H1 (cell line): Measurements from ENCODE around the gene DPM2. TPM values are rescaled to one million over a fixed set of nuclear protein-coding genes. Genes with fewer than 3 reads are reported as not detected.

ENCODE experiments used
- CTCF ChIA-PET: fragments of 300-600 bp; sonication (Branson Sonifier 250); formaldehyde crosslinking; loops from one replicate; lab custom pipeline; 2021; ENCODE audit not compliant: partially characterized antibody; lab: Charles Lee
- POLR2A ChIA-PET: fragments of 300-600 bp; sonication (Branson Sonifier 250); formaldehyde crosslinking; loops from one replicate; lab custom pipeline; 2021; ENCODE audit warnings: inconsistent platforms; ENCODE audit not compliant: partially characterized antibody; lab: Charles Lee
- DNase-seq, 2 experiments: peaks; one replicate each; pipeline versions ENCODE4 v3.0.0 to v3.0.0-alpha.2; 2010 to 2022; ENCODE audit warnings: low spot score in 2 of 2, low read depth in 1 of 2, mixed read lengths in 1 of 2
- FAIRE-seq: peaks from 2 replicates; lab custom pipeline; 2011; peaks lifted over from hg19 to GRCh38; lab: Jason Lieb, UNC
- H2AFZ ChIP-seq: 2 replicates; pipeline ENCODE4 v1.8.1; 2012; ENCODE audit warnings: low read length, inconsistent platforms
- H2AK5ac ChIP-seq: 2 replicates; pipeline ENCODE4 v1.6.1; 2013; ENCODE audit warnings: low read depth, low read length
- H2BK120ac ChIP-seq: replicated peaks from 2 replicates; pipeline ENCODE3; 2013; ENCODE audit warnings: low read depth, low read length, inconsistent platforms
- H2BK12ac ChIP-seq: 2 replicates; pipeline ENCODE4 v1.6.1; 2013; ENCODE audit warnings: low read depth, low read length
- H2BK15ac ChIP-seq: 2 replicates; pipeline ENCODE4 v1.6.1; 2013; ENCODE audit warnings: low read length
- H2BK20ac ChIP-seq: 2 replicates; pipeline ENCODE4 v1.6.1; 2013; ENCODE audit warnings: low read length
- H2BK5ac ChIP-seq: 2 replicates; pipeline ENCODE4 v1.6.1; 2013; ENCODE audit warnings: low read depth, low read length
- H3K14ac ChIP-seq: 2 replicates; pipeline ENCODE4 v1.6.1; 2013; ENCODE audit warnings: inconsistent platforms; ENCODE audit not compliant: insufficient read length
- H3K18ac ChIP-seq: 2 replicates; pipeline ENCODE4 v1.6.1; 2013; ENCODE audit warnings: low read length; ENCODE audit errors: extremely low read depth
- H3K23ac ChIP-seq: 2 replicates; pipeline ENCODE4 v1.6.1; 2013; ENCODE audit warnings: inconsistent platforms; ENCODE audit not compliant: insufficient read length
- H3K23me2 ChIP-seq: 2 replicates; pipeline ENCODE4 v1.6.1; 2013; ENCODE audit warnings: low read depth, low read length
- H3K27ac ChIP-seq: 2 replicates; pipeline ENCODE4 v1.6.1; 2011; ENCODE audit warnings: low read depth, low read length, inconsistent platforms
- H3K27me3 ChIP-seq, 4 experiments: replicated peaks in 1 of 4; 1 replicate in 1 of 4; 2 replicates in 3 of 4; pipeline versions ENCODE4 v1.6.1 to v1.8.1; 2011 to 2013; ENCODE audit warnings: low read length in 3 of 4, mild to moderate bottlenecking in 3 of 4, inconsistent platforms in 2 of 4, mixed read lengths in 2 of 4, moderate library complexity in 1 of 4; ENCODE audit not compliant: control insufficient read depth in 3 of 4, insufficient read depth in 3 of 4; ENCODE audit errors: extremely low read depth in 1 of 4
- H3K36me3 ChIP-seq, 4 experiments: 2 replicates each; pipeline versions ENCODE4 v1.6.1 to v1.8.1; 2011 to 2013; ENCODE audit warnings: mild to moderate bottlenecking in 4 of 4, low read length in 3 of 4, moderate library complexity in 2 of 4, control low read depth in 1 of 4, inconsistent platforms in 1 of 4; ENCODE audit not compliant: insufficient read depth in 4 of 4, control insufficient read depth in 2 of 4
- H3K4ac ChIP-seq: replicated peaks from 2 replicates; pipeline ENCODE3; 2013; ENCODE audit warnings: low read length, low read depth, mixed read lengths, inconsistent platforms; ENCODE audit not compliant: insufficient read length
- H3K4me1 ChIP-seq, 4 experiments: replicated peaks in 1 of 4; 1 replicate in 1 of 4; 2 replicates in 3 of 4; pipeline versions ENCODE4 v1.6.1 to v1.8.1; 2011 to 2013; ENCODE audit warnings: low read length in 3 of 4, inconsistent platforms in 2 of 4, mixed read lengths in 1 of 4; ENCODE audit not compliant: insufficient read depth in 4 of 4, control insufficient read depth in 3 of 4
- H3K4me2 ChIP-seq, 2 experiments: 2 replicates each; pipeline versions ENCODE4 v1.6.1 to v1.8.1; 2011 to 2013; ENCODE audit warnings: low read depth in 2 of 2, low read length in 2 of 2, control low read depth in 1 of 2, inconsistent platforms in 1 of 2, mild to moderate bottlenecking in 1 of 2; ENCODE audit not compliant: insufficient read depth in 1 of 2
- H3K4me3 ChIP-seq, 4 experiments: fragments of 200-600, 300-600 bp in 1 of 4; sonication (generic), shearing (Covaris generic), sonication (Bioruptor Twin) in 1 of 4; 2 replicates each; pipeline versions ENCODE4 v1.5.1 to v1.8.1; 2011 to 2016; ENCODE audit warnings: low read length in 4 of 4, low read depth in 3 of 4, control low read depth in 2 of 4, inconsistent platforms in 2 of 4, mild to moderate bottlenecking in 2 of 4, mixed read lengths in 1 of 4, moderate library complexity in 1 of 4; ENCODE audit not compliant: insufficient read depth in 2 of 4; ENCODE audit errors: extremely low read depth in 1 of 4
- H3K56ac ChIP-seq: replicated peaks from 2 replicates; pipeline ENCODE3; 2013; ENCODE audit warnings: low read depth, mild to moderate bottlenecking, mixed read lengths, low read length, inconsistent platforms; ENCODE audit not compliant: insufficient read length
- H3K79me1 ChIP-seq: 2 replicates; pipeline ENCODE4 v1.6.1; 2013; ENCODE audit warnings: low read depth, low read length, control low read depth
- H3K79me2 ChIP-seq, 2 experiments: 2 replicates each; pipeline versions ENCODE4 v1.6.1 to v1.8.1; 2012 to 2013; ENCODE audit warnings: low read length in 2 of 2, mild to moderate bottlenecking in 2 of 2, inconsistent platforms in 1 of 2; ENCODE audit not compliant: insufficient read depth in 2 of 2, control insufficient read depth in 1 of 2
- H3K9ac ChIP-seq, 4 experiments: replicated peaks in 1 of 4; 1 replicate in 1 of 4; 2 replicates in 3 of 4; pipeline versions ENCODE4 v1.6.1 to v1.8.1; 2011 to 2013; ENCODE audit warnings: low read depth in 3 of 4, low read length in 3 of 4, control low read depth in 2 of 4, mild to moderate bottlenecking in 2 of 4, moderate library complexity in 2 of 4, inconsistent platforms in 1 of 4; ENCODE audit errors: extremely low read depth in 1 of 4
- H3K9me3 ChIP-seq, 2 experiments: 2 replicates each; pipeline versions ENCODE4 v1.6.1 to v1.8.1; 2012 to 2013; ENCODE audit warnings: mild to moderate bottlenecking in 2 of 2, moderate library complexity in 2 of 2, control low read depth in 1 of 2, inconsistent platforms in 1 of 2, low read depth in 1 of 2, low read length in 1 of 2, mixed read lengths in 1 of 2; ENCODE audit not compliant: insufficient read depth in 2 of 2
- H4K20me1 ChIP-seq, 2 experiments: replicated peaks in 1 of 2; 2 replicates each; pipeline versions ENCODE3 to v1.8.1; 2011 to 2013; ENCODE audit warnings: inconsistent platforms in 2 of 2, low read length in 2 of 2, mild to moderate bottlenecking in 1 of 2; ENCODE audit not compliant: insufficient read depth in 2 of 2, control insufficient read depth in 1 of 2
- H4K5ac ChIP-seq: 2 replicates; pipeline ENCODE4 v1.6.1; 2013; ENCODE audit warnings: low read length, low read depth, mixed read lengths, inconsistent platforms; ENCODE audit not compliant: insufficient read length
- H4K8ac ChIP-seq: 2 replicates; pipeline ENCODE4 v1.8.0; 2013; ENCODE audit warnings: mild to moderate bottlenecking, moderate library complexity, low read length, inconsistent platforms; ENCODE audit not compliant: insufficient read depth; ENCODE audit errors: extremely low read depth
- H4K91ac ChIP-seq: replicated peaks from 2 replicates; pipeline ENCODE3; 2013; ENCODE audit warnings: low read length, mixed read lengths, inconsistent platforms; ENCODE audit not compliant: insufficient read length
- ASH2L ChIP-seq: fragments of 200-600, 300-600 bp; sonication (generic); IDR thresholded peaks from one replicate; pipeline ENCODE4 v1.7.1; 2017; ENCODE audit warnings: low read length
- POLR2A ChIP-seq, 2 experiments: IDR thresholded peaks; 1 replicate in 1 of 2; 2 replicates in 1 of 2; pipeline ENCODE4 v1.6.1; 2011; ENCODE audit warnings: low read depth in 2 of 2, low read length in 2 of 2, mild to moderate bottlenecking in 2 of 2; ENCODE audit errors: control extremely low read depth in 1 of 2
- WGBS, 2 experiments: shearing (Covaris generic) in 1 of 2; methylation state at CpG; one replicate each; pipeline versions ENCODE4 v1.1.6 to v1.1.7; 2013 to 2015; ENCODE audit warnings: low lambda C conversion rate in 2 of 2, mixed read lengths in 2 of 2, inconsistent platforms in 1 of 2, low coverage in 1 of 2, missing lambda C conversion rate in 1 of 2; ENCODE audit not compliant: insufficient replicate concordance in 2 of 2, insufficient coverage in 1 of 2, insufficient read length in 1 of 2; ENCODE audit errors: extremely low coverage in 1 of 2, missing lambda C conversion rate in 1 of 2; 5-methylcytosine and 5-hydroxymethylcytosine counted together
- polyA plus RNA-seq, 7 experiments: library from polyadenylated mRNA; depleted of rRNA in 3 of 7; stranded (reverse) in 5 of 7; unstranded in 2 of 7; fragments of >200 nt in 5 of 7; fragments of 200-250 nt in 2 of 7; gene quantifications; 1 replicate in 5 of 7; 2 replicates in 1 of 7; 4 replicates in 1 of 7; pipeline versions ENCODE4 v1.2.1 to v1.2.3, GENCODE V29; 2011 to 2013; ENCODE audit warnings: missing spikeins in 2 of 7, mixed read lengths in 2 of 7
- total RNA-seq: library from RNA; stranded (reverse); fragmentation: NEBNext Ultra II Directional; extraction: Animal tissue kit (Norgen Biotek cat#: 25700); gene quantifications from 2 replicates; pipeline ENCODE4 v1.2.1, GENCODE V29; 2021

The DPM2 gene
- total and polyA plus RNA-seq, 2 of the 8 experiments (the other 6 are each of a cell fraction or from before 2014, with no cell fraction given) = 45.4 to 95.4 TPM

DNA sequence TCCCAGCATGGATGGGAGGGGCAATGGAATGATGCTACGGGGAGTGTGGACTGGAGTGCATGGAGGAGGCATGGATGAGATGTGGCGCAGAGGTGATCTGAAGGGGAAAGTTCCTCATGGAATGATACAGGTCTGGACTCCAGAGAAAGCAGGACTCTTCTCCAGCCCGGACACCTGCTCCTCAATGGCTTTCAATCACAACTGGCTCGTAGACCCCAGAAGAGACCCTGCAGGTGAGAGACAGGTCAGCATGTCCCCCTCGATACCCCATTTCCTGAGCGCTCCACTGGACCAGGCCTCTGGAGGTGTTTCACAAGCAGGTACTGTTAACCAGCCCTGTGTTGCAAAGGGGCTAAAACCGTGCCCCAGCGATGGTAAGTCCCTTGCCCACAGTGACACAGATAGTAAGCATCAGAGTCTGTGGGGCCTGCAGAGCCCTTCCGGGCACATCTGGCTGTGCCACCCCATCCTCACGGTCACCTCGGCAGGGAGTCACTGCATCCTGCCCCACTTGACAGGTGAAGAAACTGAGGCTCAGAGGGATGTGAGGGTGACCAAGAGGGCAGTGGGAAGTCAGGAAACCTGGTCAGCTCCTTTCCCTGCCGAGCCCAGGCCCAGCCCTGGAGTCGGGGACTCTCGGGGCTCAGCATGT, 5.5 kb upstream of the DPM2 start:
- Histone ChIP-seq H2BK120ac (no peak overlapping the region), H3K18ac (peak overlapping the region; percentile 48; the same call in 1 of the 2 replicates), H3K9me3 (no peaks in the 10 kb centered on the region), H3K4me3 (no peak overlapping the region), H3K27ac (no peak overlapping the region), H3K9ac (no peak overlapping the region), H2BK5ac (no peak overlapping the region; the same call in 1 of the 2 replicates), H2BK15ac (0 out of 2 replicates have a peak overlapping the region, but pooled peaks have one; percentile 61), H3K27me3 (no peaks in the 10 kb centered on the region), H2BK20ac (no peak overlapping the region), H3K4ac (no peak overlapping the region), H3K36me3 (peaks cover 7 to 16% (median 13%) of the 10 kb centered on the region in 4 experiments), H3K23ac (no peak overlapping the region), H2BK12ac (peak overlapping the region; percentile 75; the same call in 1 of the 2 replicates), H3K4me2 (no peak overlapping the region), H3K23me2 (peaks cover 2% of the 10 kb centered on the region; the same call in 1 of the 2 replicates), H4K5ac (no peak overlapping the region), H4K8ac (no peak overlapping the region), H4K91ac (no peak overlapping the region), H2AK5ac (no peak overlapping the region; the same call in 1 of the 2 replicates), H3K4me1 (peaks cover 0 to 19% (median 11%) of the 10 kb centered on the region in 4 experiments; a peak in 6 of 7 replicates), H2AFZ (no peak overlapping the region), H3K14ac (no peak overlapping the region), H3K79me2 (no peaks in the 10 kb centered on the region), H3K56ac (no peak overlapping the region), H3K79me1 (no peaks in the 10 kb centered on the region), H4K20me1 (peaks cover 7 to 20% of the 10 kb centered on the region in 2 experiments)
- CTCF ChIA-PET = interaction anchor here (0.6 to 35.5 kb wide), 54 partner anchors 12 to 488 kb away, joined by 3 to 825 read pairs (median 4); partner anchors contain the start of genes EEIG1, NAIF1, PIP5KL1 and ST6GALNAC4
- FAIRE-seq = no peak
- POLR2A ChIA-PET = interaction anchor here (0.6 to 1.6 kb wide), 7 partner anchors 9 to 129 kb away, joined by 3 to 4 read pairs (median 3); partner anchors contain the start of gene PIP5KL1
- no peak for DNase-seq
- WGBS, 2 experiments = 92% methylated on average over 14 of the region's 14 CpGs; no CpG with 5 or more reads in 1 of the 2 experiments
- TF ChIP-seq POLR2A (IDR thresholded peaks at IDR 0.05; ENCODE audit: control extremely low read depth in 1 of 2, low read depth in 2 of 2, low read length in 2 of 2) (no peak), ASH2L (peak; percentile 13)
